H1 (cell line): ENCODE data around the gene USH2A. TPM values are rescaled to one million over a fixed set of nuclear protein-coding genes. Genes with fewer than 3 reads are reported as not detected.

Experiments
- CTCF ChIA-PET: fragments of 300-600 bp; sonication (Branson Sonifier 250); formaldehyde crosslinking; loops from one replicate; lab custom pipeline; 2021; ENCODE audit not compliant: partially characterized antibody; lab: Charles Lee
- POLR2A ChIA-PET: fragments of 300-600 bp; sonication (Branson Sonifier 250); formaldehyde crosslinking; loops from one replicate; lab custom pipeline; 2021; ENCODE audit warnings: inconsistent platforms; ENCODE audit not compliant: partially characterized antibody; lab: Charles Lee
- DNase-seq, 2 experiments: peaks; one replicate each; pipeline versions ENCODE4 v3.0.0 to v3.0.0-alpha.2; 2010 to 2022; ENCODE audit warnings: low spot score in 2 of 2, low read depth in 1 of 2, mixed read lengths in 1 of 2
- FAIRE-seq: peaks from 2 replicates; lab custom pipeline; 2011; peaks lifted over from hg19 to GRCh38; lab: Jason Lieb, UNC
- H2AFZ ChIP-seq: 2 replicates; pipeline ENCODE4 v1.8.1; 2012; ENCODE audit warnings: low read length, inconsistent platforms
- H2AK5ac ChIP-seq: 2 replicates; pipeline ENCODE4 v1.6.1; 2013; ENCODE audit warnings: low read depth, low read length
- H2BK120ac ChIP-seq: replicated peaks from 2 replicates; pipeline ENCODE3; 2013; ENCODE audit warnings: low read depth, low read length, inconsistent platforms
- H2BK12ac ChIP-seq: 2 replicates; pipeline ENCODE4 v1.6.1; 2013; ENCODE audit warnings: low read depth, low read length
- H2BK15ac ChIP-seq: 2 replicates; pipeline ENCODE4 v1.6.1; 2013; ENCODE audit warnings: low read length
- H2BK20ac ChIP-seq: 2 replicates; pipeline ENCODE4 v1.6.1; 2013; ENCODE audit warnings: low read length
- H2BK5ac ChIP-seq: 2 replicates; pipeline ENCODE4 v1.6.1; 2013; ENCODE audit warnings: low read depth, low read length
- H3K14ac ChIP-seq: 2 replicates; pipeline ENCODE4 v1.6.1; 2013; ENCODE audit warnings: inconsistent platforms; ENCODE audit not compliant: insufficient read length
- H3K18ac ChIP-seq: 2 replicates; pipeline ENCODE4 v1.6.1; 2013; ENCODE audit warnings: low read length; ENCODE audit errors: extremely low read depth
- H3K23ac ChIP-seq: 2 replicates; pipeline ENCODE4 v1.6.1; 2013; ENCODE audit warnings: inconsistent platforms; ENCODE audit not compliant: insufficient read length
- H3K23me2 ChIP-seq: 2 replicates; pipeline ENCODE4 v1.6.1; 2013; ENCODE audit warnings: low read depth, low read length
- H3K27ac ChIP-seq: 2 replicates; pipeline ENCODE4 v1.6.1; 2011; ENCODE audit warnings: low read depth, low read length, inconsistent platforms
- H3K27me3 ChIP-seq, 4 experiments: replicated peaks in 1 of 4; 1 replicate in 1 of 4; 2 replicates in 3 of 4; pipeline versions ENCODE4 v1.6.1 to v1.8.1; 2011 to 2013; ENCODE audit warnings: low read length in 3 of 4, mild to moderate bottlenecking in 3 of 4, inconsistent platforms in 2 of 4, mixed read lengths in 2 of 4, moderate library complexity in 1 of 4; ENCODE audit not compliant: control insufficient read depth in 3 of 4, insufficient read depth in 3 of 4; ENCODE audit errors: extremely low read depth in 1 of 4
- H3K36me3 ChIP-seq, 4 experiments: 2 replicates each; pipeline versions ENCODE4 v1.6.1 to v1.8.1; 2011 to 2013; ENCODE audit warnings: mild to moderate bottlenecking in 4 of 4, low read length in 3 of 4, moderate library complexity in 2 of 4, control low read depth in 1 of 4, inconsistent platforms in 1 of 4; ENCODE audit not compliant: insufficient read depth in 4 of 4, control insufficient read depth in 2 of 4
- H3K4ac ChIP-seq: replicated peaks from 2 replicates; pipeline ENCODE3; 2013; ENCODE audit warnings: low read length, low read depth, mixed read lengths, inconsistent platforms; ENCODE audit not compliant: insufficient read length
- H3K4me1 ChIP-seq, 4 experiments: replicated peaks in 1 of 4; 1 replicate in 1 of 4; 2 replicates in 3 of 4; pipeline versions ENCODE4 v1.6.1 to v1.8.1; 2011 to 2013; ENCODE audit warnings: low read length in 3 of 4, inconsistent platforms in 2 of 4, mixed read lengths in 1 of 4; ENCODE audit not compliant: insufficient read depth in 4 of 4, control insufficient read depth in 3 of 4
- H3K4me2 ChIP-seq, 2 experiments: 2 replicates each; pipeline versions ENCODE4 v1.6.1 to v1.8.1; 2011 to 2013; ENCODE audit warnings: low read depth in 2 of 2, low read length in 2 of 2, control low read depth in 1 of 2, inconsistent platforms in 1 of 2, mild to moderate bottlenecking in 1 of 2; ENCODE audit not compliant: insufficient read depth in 1 of 2
- H3K4me3 ChIP-seq, 4 experiments: fragments of 200-600, 300-600 bp in 1 of 4; sonication (generic), shearing (Covaris generic), sonication (Bioruptor Twin) in 1 of 4; 2 replicates each; pipeline versions ENCODE4 v1.5.1 to v1.8.1; 2011 to 2016; ENCODE audit warnings: low read length in 4 of 4, low read depth in 3 of 4, control low read depth in 2 of 4, inconsistent platforms in 2 of 4, mild to moderate bottlenecking in 2 of 4, mixed read lengths in 1 of 4, moderate library complexity in 1 of 4; ENCODE audit not compliant: insufficient read depth in 2 of 4; ENCODE audit errors: extremely low read depth in 1 of 4
- H3K56ac ChIP-seq: replicated peaks from 2 replicates; pipeline ENCODE3; 2013; ENCODE audit warnings: low read depth, mild to moderate bottlenecking, mixed read lengths, low read length, inconsistent platforms; ENCODE audit not compliant: insufficient read length
- H3K79me1 ChIP-seq: 2 replicates; pipeline ENCODE4 v1.6.1; 2013; ENCODE audit warnings: low read depth, low read length, control low read depth
- H3K79me2 ChIP-seq, 2 experiments: 2 replicates each; pipeline versions ENCODE4 v1.6.1 to v1.8.1; 2012 to 2013; ENCODE audit warnings: low read length in 2 of 2, mild to moderate bottlenecking in 2 of 2, inconsistent platforms in 1 of 2; ENCODE audit not compliant: insufficient read depth in 2 of 2, control insufficient read depth in 1 of 2
- H3K9ac ChIP-seq, 4 experiments: replicated peaks in 1 of 4; 1 replicate in 1 of 4; 2 replicates in 3 of 4; pipeline versions ENCODE4 v1.6.1 to v1.8.1; 2011 to 2013; ENCODE audit warnings: low read depth in 3 of 4, low read length in 3 of 4, control low read depth in 2 of 4, mild to moderate bottlenecking in 2 of 4, moderate library complexity in 2 of 4, inconsistent platforms in 1 of 4; ENCODE audit errors: extremely low read depth in 1 of 4
- H3K9me3 ChIP-seq, 2 experiments: 2 replicates each; pipeline versions ENCODE4 v1.6.1 to v1.8.1; 2012 to 2013; ENCODE audit warnings: mild to moderate bottlenecking in 2 of 2, moderate library complexity in 2 of 2, control low read depth in 1 of 2, inconsistent platforms in 1 of 2, low read depth in 1 of 2, low read length in 1 of 2, mixed read lengths in 1 of 2; ENCODE audit not compliant: insufficient read depth in 2 of 2
- H4K20me1 ChIP-seq, 2 experiments: replicated peaks in 1 of 2; 2 replicates each; pipeline versions ENCODE3 to v1.8.1; 2011 to 2013; ENCODE audit warnings: inconsistent platforms in 2 of 2, low read length in 2 of 2, mild to moderate bottlenecking in 1 of 2; ENCODE audit not compliant: insufficient read depth in 2 of 2, control insufficient read depth in 1 of 2
- H4K5ac ChIP-seq: 2 replicates; pipeline ENCODE4 v1.6.1; 2013; ENCODE audit warnings: low read length, low read depth, mixed read lengths, inconsistent platforms; ENCODE audit not compliant: insufficient read length
- H4K8ac ChIP-seq: 2 replicates; pipeline ENCODE4 v1.8.0; 2013; ENCODE audit warnings: mild to moderate bottlenecking, moderate library complexity, low read length, inconsistent platforms; ENCODE audit not compliant: insufficient read depth; ENCODE audit errors: extremely low read depth
- H4K91ac ChIP-seq: replicated peaks from 2 replicates; pipeline ENCODE3; 2013; ENCODE audit warnings: low read length, mixed read lengths, inconsistent platforms; ENCODE audit not compliant: insufficient read length
- ASH2L ChIP-seq: fragments of 200-600, 300-600 bp; sonication (generic); IDR thresholded peaks from one replicate; pipeline ENCODE4 v1.7.1; 2017; ENCODE audit warnings: low read length
- BCL11A ChIP-seq, 2 experiments: IDR thresholded peaks; one replicate each; pipeline ENCODE4 v1.6.1; 2011; ENCODE audit warnings: low read depth in 2 of 2, low read length in 2 of 2, mild to moderate bottlenecking in 2 of 2
- CEBPB ChIP-seq: IDR thresholded peaks from 2 replicates; pipeline ENCODE4 v1.6.1; 2012; ENCODE audit warnings: low read depth, low read length
- CREB1 ChIP-seq: IDR thresholded peaks from 2 replicates; pipeline ENCODE4 v1.6.1; 2012; ENCODE audit warnings: inconsistent platforms
- GTF2F1 ChIP-seq: IDR thresholded peaks from 2 replicates; pipeline ENCODE4 v1.6.1; 2012; ENCODE audit warnings: low read depth, low read length, improper control_type of control experiment, borderline replicate concordance
- HDAC2 ChIP-seq, 2 experiments: fragments of 300-600 bp in 1 of 2; sonication (generic) in 1 of 2; IDR thresholded peaks; 2 replicates each; pipeline ENCODE4 v1.6.1; 2011 to 2012; ENCODE audit warnings: low read depth in 2 of 2, low read length in 2 of 2, mild to moderate bottlenecking in 2 of 2, moderate library complexity in 2 of 2, borderline replicate concordance in 1 of 2, inconsistent platforms in 1 of 2
- KDM1A ChIP-seq: fragments of 200-600, 300-600 bp; sonication (generic); IDR thresholded peaks from 2 replicates; pipeline ENCODE4 v1.7.1; 2016; ENCODE audit warnings: mild to moderate bottlenecking, low read length, borderline replicate concordance
- KDM4A ChIP-seq: IDR thresholded peaks from one replicate; pipeline ENCODE4 v1.7.1; 2012; ENCODE audit warnings: low read depth, mild to moderate bottlenecking, moderate library complexity, low read length, inconsistent platforms; ENCODE audit not compliant: severe bottlenecking
- PHF8 ChIP-seq: fragments of 200-600 bp; sonication (generic); conservative IDR thresholded peaks from 2 replicates; pipeline ENCODE4 v1.7.1; 2012; ENCODE audit warnings: low read depth, mild to moderate bottlenecking, inconsistent platforms, low read length, moderate library complexity
- SP4 ChIP-seq: IDR thresholded peaks from 2 replicates; pipeline ENCODE4 v1.6.1; 2012; ENCODE audit warnings: low read length, inconsistent platforms
- TEAD4 ChIP-seq: IDR thresholded peaks from 2 replicates; pipeline ENCODE4 v1.6.1; 2012; ENCODE audit warnings: low read depth, low read length, inconsistent platforms, mixed read lengths
- YY1 ChIP-seq: IDR thresholded peaks from 2 replicates; pipeline ENCODE4 v1.6.1; 2011; ENCODE audit warnings: low read depth, mild to moderate bottlenecking, low read length
- WGBS, 2 experiments: shearing (Covaris generic) in 1 of 2; methylation state at CpG; one replicate each; pipeline versions ENCODE4 v1.1.6 to v1.1.7; 2013 to 2015; ENCODE audit warnings: low lambda C conversion rate in 2 of 2, mixed read lengths in 2 of 2, inconsistent platforms in 1 of 2, low coverage in 1 of 2, missing lambda C conversion rate in 1 of 2; ENCODE audit not compliant: insufficient replicate concordance in 2 of 2, insufficient coverage in 1 of 2, insufficient read length in 1 of 2; ENCODE audit errors: extremely low coverage in 1 of 2, missing lambda C conversion rate in 1 of 2; 5-methylcytosine and 5-hydroxymethylcytosine counted together
- polyA plus RNA-seq, 7 experiments: library from polyadenylated mRNA; depleted of rRNA in 3 of 7; stranded (reverse) in 5 of 7; unstranded in 2 of 7; fragments of >200 nt in 5 of 7; fragments of 200-250 nt in 2 of 7; gene quantifications; 1 replicate in 5 of 7; 2 replicates in 1 of 7; 4 replicates in 1 of 7; pipeline versions ENCODE4 v1.2.1 to v1.2.3, GENCODE V29; 2011 to 2013; ENCODE audit warnings: missing spikeins in 2 of 7, mixed read lengths in 2 of 7
- total RNA-seq: library from RNA; stranded (reverse); fragmentation: NEBNext Ultra II Directional; extraction: Animal tissue kit (Norgen Biotek cat#: 25700); gene quantifications from 2 replicates; pipeline ENCODE4 v1.2.1, GENCODE V29; 2021

The USH2A gene
- total and polyA plus RNA-seq, 2 of the 8 experiments (the other 6 are each of a cell fraction or from before 2014, with no cell fraction given) = 0.02 to 0.17 TPM

GRCh38 chr1:216453777-216454176 lies 30.5 kb upstream of the USH2A start:
- CTCF ChIA-PET = interaction anchor here (2.1 kb wide), 1 partner anchor 11 kb away, joined by 4 read pairs; no protein-coding TSS in a partner anchor
- Histone ChIP-seq H2BK120ac (no peak overlapping the region), H2BK5ac (no peak overlapping the region), H3K56ac (no peak overlapping the region), H3K4me3 (no peak overlapping the region), H4K5ac (no peak overlapping the region), H3K4ac (no peak overlapping the region), H3K27ac (no peak overlapping the region), H2BK12ac (no peak overlapping the region), H4K91ac (no peak overlapping the region), H4K8ac (no peak overlapping the region), H3K14ac (no peak overlapping the region), H3K4me2 (no peak overlapping the region), H4K20me1 (no peaks in the 10 kb centered on the region), H3K9me3 (no peaks in the 10 kb centered on the region), H3K36me3 (no peaks in the 10 kb centered on the region), H3K18ac (no peak overlapping the region), H3K27me3 (no peaks in the 10 kb centered on the region), H2AK5ac (no peak overlapping the region), H3K4me1 (peaks cover 0 to 4% (median 0%) of the 10 kb centered on the region in 4 experiments; a peak in 1 of 7 replicates)
- POLR2A ChIA-PET = no interaction called here
- 96% methylated on average over 2 of the region's 2 CpGs; no CpG with 5 or more reads in 1 of the 2 experiments for WGBS, 2 experiments
- TF ChIP-seq YY1 (no peak), PHF8 (no peak), GTF2F1 (no peak), CEBPB (no peak), ASH2L (no peak), KDM1A (no peak), TEAD4 (no peak), KDM4A (no peak), SP4 (no peak), CREB1 (no peak), BCL11A (IDR thresholded peaks at IDR 0.05; ENCODE audit: low read depth in 2 of 2, low read length in 2 of 2) (no peak), HDAC2 (IDR thresholded peaks at IDR 0.05; ENCODE audit: borderline replicate concordance in 1 of 2, low read depth in 2 of 2, low read length in 2 of 2) (no peak)
- TF ChIP-seq, all 59 proteins: peak for 0
- Histone ChIP-seq H3K79me1 (no peaks in the 10 kb centered on the region), H2BK15ac (no peak overlapping the region), H3K23ac (no peak overlapping the region), H3K79me2 (no peaks in the 10 kb centered on the region), H3K9ac (no peak overlapping the region), H2BK20ac (no peak overlapping the region), H2AFZ (no peak overlapping the region), H3K23me2 (no peaks in the 10 kb centered on the region)
- no peak for FAIRE-seq
- DNase-seq = no peak
